GM20431 (cell line): ENCODE results near the gene RMC1.

Experiments used
- in situ Hi-C: fragments of 300-500 bp; cut with MseI, MboI; formaldehyde crosslinking; loops from one replicate; pipeline ENCODE4 v1.15.0; 2020; ENCODE audit warnings: low sequenced_read_pairs; ENCODE audit not compliant: unreplicated experiment

Gene RMC1

GRCh38 chr18:23528580-23529472 is 25.5 kb downstream of the RMC1 start:
- in situ Hi-C loops, result no loop called here

- in situ Hi-C loops, result no loop called here
These were observed 26.3 kb downstream of the RMC1 start for GRCh38 chr18:23529604-23530003.

GRCh38 chr18:23530195-23530594 is 26.9 kb downstream of the RMC1 start:
- in situ Hi-C loops, result no loop called here

- in situ Hi-C loops, result no loop called here
These were observed 28.6 kb downstream of the RMC1 start for GRCh38 chr18:23531912-23532311.

DNA sequence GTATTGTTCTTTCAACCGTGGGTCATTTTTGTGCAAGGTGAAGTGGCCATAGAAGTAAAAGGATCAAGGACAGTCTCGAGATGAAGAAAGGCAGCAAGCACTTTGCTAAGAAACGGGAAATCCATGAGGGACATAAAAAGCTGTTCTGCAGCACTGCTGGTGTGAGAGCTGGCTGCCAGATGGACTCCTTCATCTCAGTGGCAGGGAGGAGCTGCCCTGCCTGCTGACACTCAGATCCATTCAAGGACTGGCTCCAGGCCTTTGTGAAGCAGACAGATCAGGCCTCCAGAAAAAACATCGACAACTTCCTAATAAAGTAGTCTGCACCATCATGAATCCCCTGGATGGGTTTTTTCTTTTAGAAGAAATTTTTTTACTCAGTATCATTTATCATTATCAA is 29.5 kb downstream of the RMC1 start:
- in situ Hi-C loops, result no loop called here

GRCh38 chr18:23534276-23534675 is 31.0 kb downstream of the RMC1 start:
- in situ Hi-C loops, result no loop called here

- in situ Hi-C loops, result no loop called here
These were observed 32.9 kb downstream of the RMC1 start for GRCh38 chr18:23536204-23536603.

DNA sequence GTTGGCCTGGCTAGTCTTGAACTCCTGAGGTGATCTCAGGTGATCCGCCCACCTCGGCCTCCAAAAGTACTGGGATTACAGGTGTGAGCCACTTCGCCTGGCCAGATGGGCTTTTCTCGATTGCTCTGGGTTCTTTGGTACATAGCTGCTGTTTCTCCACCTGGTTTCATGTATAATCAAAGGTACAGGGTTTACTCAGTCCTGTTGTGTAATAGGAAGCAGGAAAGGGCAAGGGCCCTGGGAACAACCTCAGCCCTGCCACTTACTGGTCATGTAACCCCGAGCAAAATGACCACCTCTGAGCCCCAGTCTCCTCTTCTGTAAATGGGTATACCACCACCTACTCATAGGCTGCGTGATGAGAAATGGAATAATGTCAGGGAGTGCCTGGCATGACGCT is 34.0 kb downstream of the RMC1 start:
- in situ Hi-C loops, result no loop called here

GRCh38 chr18:23538001-23538400 is 34.7 kb downstream of the RMC1 start:
- in situ Hi-C loops, result no loop called here

GRCh38 chr18:23538870-23539269 is 35.6 kb downstream of the RMC1 start:
- in situ Hi-C loops, result no loop called here

GRCh38 chr18:23539296-23539695 is 36.0 kb downstream of the RMC1 start:
- in situ Hi-C loops, result no loop called here

DNA sequence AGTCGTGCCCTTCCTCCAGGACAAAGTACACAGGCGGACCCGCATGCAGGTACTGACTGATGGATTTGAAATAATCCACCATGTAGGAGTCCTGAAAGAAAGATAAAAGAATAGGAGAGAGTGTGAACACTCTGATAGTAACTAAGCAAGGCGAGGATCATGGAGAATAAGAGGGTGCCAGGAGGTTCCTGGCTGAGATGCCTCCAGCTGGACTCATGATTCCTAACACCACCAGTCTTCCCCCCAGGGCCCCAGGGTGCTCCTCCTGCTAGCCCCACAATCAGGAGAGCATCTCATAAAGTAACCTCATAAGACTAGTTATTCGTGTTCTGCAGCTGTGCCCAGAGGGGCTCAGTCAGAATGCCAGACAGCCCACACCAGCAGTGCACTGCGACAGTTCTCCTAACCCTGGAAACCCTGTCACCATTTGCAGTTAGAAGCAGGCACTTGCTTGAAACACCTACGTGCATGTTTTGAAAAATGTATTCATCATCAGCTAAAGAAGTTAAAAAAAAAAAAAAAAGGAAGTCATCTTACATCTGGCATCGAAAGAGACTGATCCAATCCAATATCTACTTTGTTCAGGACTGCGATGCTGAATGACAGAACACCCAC is 36.7 kb downstream of the RMC1 start:
- in situ Hi-C loops, result no loop called here

GRCh38 chr18:23540867-23541266 is 37.6 kb downstream of the RMC1 start:
- in situ Hi-C loops, result no loop called here

DNA sequence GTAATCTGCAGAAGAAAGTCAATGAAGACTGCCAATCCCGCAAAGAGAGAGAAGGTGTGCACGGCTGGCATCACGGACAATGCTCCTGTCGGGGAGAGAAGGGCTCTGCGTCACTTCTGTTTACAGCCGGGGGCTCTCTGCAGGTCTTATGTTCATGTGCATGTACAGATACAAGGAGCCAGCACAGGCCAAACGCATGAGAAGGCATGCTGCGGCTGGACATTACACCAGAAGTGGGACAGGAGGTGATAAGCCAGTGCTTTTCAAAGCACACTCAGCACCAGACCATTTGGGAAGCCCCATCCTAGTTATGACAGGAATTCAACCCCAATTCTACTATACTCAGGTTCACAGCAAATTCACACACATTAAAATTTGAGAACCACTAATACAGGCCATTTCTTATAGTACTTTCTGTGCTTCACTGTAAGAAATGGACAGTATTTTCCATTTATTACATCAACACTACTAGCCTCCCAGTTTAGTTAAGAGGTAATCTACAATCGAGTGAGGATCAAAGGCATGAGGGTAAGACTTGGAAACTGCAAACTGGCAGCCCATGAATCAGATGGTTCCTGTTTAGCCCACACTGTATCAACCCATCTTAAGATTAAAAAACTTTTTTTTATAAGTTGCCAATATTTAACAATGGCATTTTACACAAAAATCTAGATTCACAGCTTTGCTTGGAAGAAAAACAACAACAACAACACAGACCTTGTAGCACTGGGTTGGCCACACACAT is 38.2 kb downstream of the RMC1 start:
- in situ Hi-C loops, result no loop called here

GRCh38 chr18:23542461-23542860 is 39.1 kb downstream of the RMC1 start:
- in situ Hi-C loops, result no loop called here

- in situ Hi-C loops, result no loop called here
These were observed 42.0 kb downstream of the RMC1 start for GRCh38 chr18:23545247-23545789.

DNA sequence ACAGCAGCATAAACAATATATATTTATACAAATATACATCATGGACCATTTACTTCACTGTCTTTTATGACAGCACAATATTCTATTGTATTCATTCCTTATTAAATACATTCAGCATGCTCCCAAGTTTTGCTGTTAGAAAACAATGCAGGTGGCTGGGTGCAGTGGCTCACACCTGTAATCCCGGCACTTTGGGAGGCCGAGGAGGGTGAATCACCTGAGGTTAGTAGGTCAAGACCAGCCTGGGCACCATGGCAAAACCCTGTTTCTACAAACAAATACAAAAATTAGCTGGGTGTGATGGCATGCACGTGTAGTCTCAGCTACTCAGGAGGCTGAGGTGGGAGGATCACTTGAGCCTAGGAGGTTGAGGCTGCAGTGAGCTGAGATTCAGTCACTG is 44.0 kb downstream of the RMC1 start:
- in situ Hi-C loops, result no loop called here

- in situ Hi-C loops, result no loop called here
These were observed 44.5 kb downstream of the RMC1 start for GRCh38 chr18:23547846-23548245.

GRCh38 chr18:23548275-23548674 is 45.0 kb downstream of the RMC1 start:
- in situ Hi-C loops, result no loop called here

DNA sequence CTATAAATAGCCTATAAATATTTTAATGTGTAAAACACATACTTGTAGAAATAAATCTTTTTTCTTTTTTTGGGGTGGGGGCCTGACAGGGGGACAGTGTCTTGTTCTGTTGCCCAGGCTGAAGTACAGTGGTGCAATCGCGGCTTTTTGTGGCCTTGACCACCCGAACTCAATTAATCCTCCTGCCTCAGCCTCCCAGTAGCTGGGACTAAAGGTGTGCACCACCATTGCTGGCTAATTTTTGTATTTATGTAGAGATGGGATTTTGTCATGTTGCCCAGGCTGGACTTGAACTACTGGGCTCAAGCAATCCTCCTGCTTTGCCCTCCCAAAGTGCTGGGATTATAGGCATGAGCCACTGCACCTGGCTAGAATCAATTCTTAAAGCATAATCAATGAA is 45.4 kb downstream of the RMC1 start:
- in situ Hi-C loops, result no loop called here

- in situ Hi-C loops, result no loop called here
These were observed 47.6 kb downstream of the RMC1 start for GRCh38 chr18:23550898-23551297.
